RWPE1 (cell line): ENCODE measurements around the gene CCDC194.

ENCODE experiments used
- CTCF ChIA-PET: fragments of 350-600 bp; sonication (Branson Sonifier 250); formaldehyde crosslinking; extraction: SDS; loops from one replicate; lab custom pipeline; 2021; lab: Yijun Ruan, JAX
- POLR2A ChIA-PET: fragments of 400-600 bp; formaldehyde crosslinking; extraction: SDS; loops from one replicate; lab custom pipeline; 2020; ENCODE audit warnings: antibody characterized with exemption; ENCODE audit not compliant: low non-redundant PET; lab: Yijun Ruan, JAX
- DNase-seq: peaks from one replicate; pipeline ENCODE4 v3.0.0; 2012; ENCODE audit warnings: low spot score
- H3K27ac ChIP-seq: fragments of 450-650 bp; 2 replicates; pipeline ENCODE4 v1.5.1; 2017
- TF ChIP-seq, protein P1 (sequence below): fragments of 450-650 bp; conservative IDR thresholded peaks from 2 replicates; pipeline ENCODE4 v1.5.1; 2017; ENCODE audit warnings: low read depth, mild to moderate bottlenecking

Gene CCDC194

DNA sequence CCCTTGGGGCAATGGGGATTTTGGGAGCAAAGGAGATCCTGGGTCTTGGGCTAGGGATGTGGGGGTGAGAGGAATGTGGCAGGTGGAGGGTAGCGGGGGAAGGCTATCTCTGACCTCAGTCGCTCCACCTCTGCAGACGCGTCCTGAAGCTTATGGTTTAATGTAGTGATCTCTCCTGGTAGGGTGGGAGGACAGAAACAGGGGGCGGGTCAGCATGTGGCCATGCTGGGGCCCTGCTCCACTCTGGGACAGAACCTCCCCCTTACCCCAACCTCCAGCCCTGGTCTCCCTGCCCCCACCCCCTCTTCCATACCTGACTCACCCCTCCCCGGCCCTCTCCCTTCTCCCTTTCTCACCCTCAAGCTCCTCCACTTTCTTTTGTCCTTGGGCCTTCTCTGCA, 10.0 kb upstream of the CCDC194 start:
- ChIA-PET POLR2A (interaction anchor here (0.5 kb wide), 1 partner anchor 391 kb away, joined by 4 read pairs; the partner anchor contains the start of gene B3GNT3), CTCF (no interaction called here)
- peak overlapping the region; percentile 12; the same call in 1 of the 2 replicates for H3K27ac ChIP-seq
- TF ChIP-seq, protein P1, sequence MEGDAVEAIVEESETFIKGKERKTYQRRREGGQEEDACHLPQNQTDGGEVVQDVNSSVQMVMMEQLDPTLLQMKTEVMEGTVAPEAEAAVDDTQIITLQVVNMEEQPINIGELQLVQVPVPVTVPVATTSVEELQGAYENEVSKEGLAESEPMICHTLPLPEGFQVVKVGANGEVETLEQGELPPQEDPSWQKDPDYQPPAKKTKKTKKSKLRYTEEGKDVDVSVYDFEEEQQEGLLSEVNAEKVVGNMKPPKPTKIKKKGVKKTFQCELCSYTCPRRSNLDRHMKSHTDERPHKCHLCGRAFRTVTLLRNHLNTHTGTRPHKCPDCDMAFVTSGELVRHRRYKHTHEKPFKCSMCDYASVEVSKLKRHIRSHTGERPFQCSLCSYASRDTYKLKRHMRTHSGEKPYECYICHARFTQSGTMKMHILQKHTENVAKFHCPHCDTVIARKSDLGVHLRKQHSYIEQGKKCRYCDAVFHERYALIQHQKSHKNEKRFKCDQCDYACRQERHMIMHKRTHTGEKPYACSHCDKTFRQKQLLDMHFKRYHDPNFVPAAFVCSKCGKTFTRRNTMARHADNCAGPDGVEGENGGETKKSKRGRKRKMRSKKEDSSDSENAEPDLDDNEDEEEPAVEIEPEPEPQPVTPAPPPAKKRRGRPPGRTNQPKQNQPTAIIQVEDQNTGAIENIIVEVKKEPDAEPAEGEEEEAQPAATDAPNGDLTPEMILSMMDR = no peak
- no peak for DNase-seq

DNA sequence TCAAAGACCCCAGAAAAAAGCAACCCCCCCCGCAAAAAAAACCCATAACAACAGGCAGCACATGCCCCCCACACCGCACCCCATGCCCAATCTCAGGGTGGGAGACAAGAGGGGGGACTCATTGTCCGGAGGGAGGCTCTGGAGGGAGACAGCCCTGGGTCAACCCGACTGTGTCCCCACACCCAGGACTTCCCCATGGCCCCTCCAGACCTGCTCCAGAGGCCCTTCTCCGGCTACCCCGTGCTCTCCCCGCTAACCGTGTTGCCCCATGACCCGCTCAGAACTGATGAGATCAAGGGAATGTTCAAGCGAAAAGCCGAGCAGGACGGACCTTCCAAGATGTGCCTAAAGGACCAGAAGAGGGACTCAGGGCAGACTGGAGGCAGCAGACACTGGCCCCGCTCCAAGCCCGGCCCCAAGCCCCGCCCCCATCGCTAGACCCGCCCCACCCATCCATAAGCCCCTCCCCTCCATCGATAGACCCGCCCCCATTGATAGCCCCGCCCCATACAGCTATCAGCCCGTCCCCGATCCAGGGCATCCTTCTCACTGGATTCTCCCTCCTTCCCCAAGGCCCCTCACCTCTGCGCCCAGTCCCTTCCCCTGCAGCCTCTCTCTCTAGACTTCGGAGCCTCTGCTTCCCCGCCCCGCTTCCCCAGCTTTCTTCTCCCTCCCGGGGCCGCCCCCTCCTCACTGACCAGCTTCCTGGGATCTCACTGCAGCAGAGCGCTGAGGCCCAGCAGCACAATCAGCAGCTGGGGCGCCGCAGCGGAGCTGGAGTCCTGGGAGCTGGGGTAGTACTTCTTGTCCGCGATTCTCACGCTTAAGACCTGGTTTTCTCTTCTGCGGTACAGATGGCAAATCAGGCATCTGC, 9.2 kb upstream of the CCDC194 start:
- TF ChIP-seq, protein P1 = no peak
- peak; percentile 87 for DNase-seq
- ChIA-PET CTCF (interaction anchor here (0.6 to 0.7 kb wide), 3 partner anchors 54 to 154 kb away, joined by 3 to 5 read pairs (median 4); no protein-coding TSS in a partner anchor), POLR2A (interaction anchor here (0.5 kb wide), 1 partner anchor 392 kb away, joined by 4 read pairs; the partner anchor contains the start of gene B3GNT3)
- H3K27ac ChIP-seq = peak overlapping the region; percentile 12; the same call in 1 of the 2 replicates

DNA sequence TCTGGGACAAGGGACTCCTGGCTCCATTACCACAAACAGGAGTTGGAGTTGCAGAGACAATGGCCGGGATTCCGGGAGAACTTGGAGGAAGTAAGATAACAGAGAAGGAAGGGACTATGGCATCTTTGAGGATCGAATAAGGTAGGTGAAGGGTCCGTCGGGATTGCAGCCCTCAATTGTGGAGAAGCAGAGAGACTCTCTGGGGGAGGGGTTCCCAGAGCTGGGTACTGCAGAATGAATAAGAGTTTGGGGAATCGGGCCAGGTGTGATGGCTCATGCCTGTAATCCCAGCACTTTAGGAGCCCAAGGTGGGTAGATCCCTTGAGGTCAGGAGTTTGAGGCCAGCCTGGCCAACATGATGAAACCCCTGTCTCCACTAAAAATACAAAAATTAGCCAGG, 7.6 kb upstream of the CCDC194 start:
- TF ChIP-seq, protein P1 = no peak
- ChIA-PET CTCF (no interaction called here), POLR2A (no interaction called here)
- no peak for DNase-seq
- no peak overlapping the region for H3K27ac ChIP-seq

DNA sequence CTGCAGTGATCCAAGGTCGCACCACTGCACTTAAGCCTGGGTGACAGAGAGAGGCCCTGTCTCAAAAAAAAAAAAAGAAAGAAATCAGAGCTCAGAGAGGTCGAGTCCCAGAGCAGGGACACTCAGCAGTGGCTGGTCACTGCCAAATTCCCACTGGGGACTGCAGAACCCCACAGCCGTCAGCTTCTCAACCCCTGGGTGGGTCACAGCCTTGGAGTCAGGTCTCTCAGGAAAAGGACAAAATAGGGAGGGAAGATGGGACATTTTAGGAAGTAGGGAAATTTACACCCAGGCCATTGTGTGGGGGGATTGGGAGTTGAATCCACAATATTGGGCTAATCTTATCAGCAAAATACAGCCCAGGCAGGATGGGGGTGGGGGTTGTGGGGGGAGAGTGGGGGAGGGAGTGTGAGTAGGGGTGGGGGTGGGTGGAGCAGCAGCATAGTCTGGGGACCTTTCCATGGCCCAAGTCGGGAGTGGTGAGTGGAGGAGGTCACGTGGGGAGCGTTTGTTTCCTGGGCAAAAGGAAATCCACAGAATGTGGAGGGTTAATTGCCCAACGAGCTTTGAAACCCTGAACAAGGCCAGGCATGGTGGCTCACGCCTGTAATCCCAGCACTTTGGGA, 5.0 kb upstream of the CCDC194 start:
- DNase-seq = no peak
- ChIA-PET POLR2A (interaction anchor here (0.5 kb wide), 1 partner anchor 21 kb away, joined by 3 read pairs; the partner anchor contains the start of gene MVB12A), CTCF (interaction anchor here (1.7 kb wide), 1 partner anchor 67 kb away, joined by 5 read pairs; no protein-coding TSS in a partner anchor)
- TF ChIP-seq, protein P1 = no peak
- no peak overlapping the region for H3K27ac ChIP-seq

DNA sequence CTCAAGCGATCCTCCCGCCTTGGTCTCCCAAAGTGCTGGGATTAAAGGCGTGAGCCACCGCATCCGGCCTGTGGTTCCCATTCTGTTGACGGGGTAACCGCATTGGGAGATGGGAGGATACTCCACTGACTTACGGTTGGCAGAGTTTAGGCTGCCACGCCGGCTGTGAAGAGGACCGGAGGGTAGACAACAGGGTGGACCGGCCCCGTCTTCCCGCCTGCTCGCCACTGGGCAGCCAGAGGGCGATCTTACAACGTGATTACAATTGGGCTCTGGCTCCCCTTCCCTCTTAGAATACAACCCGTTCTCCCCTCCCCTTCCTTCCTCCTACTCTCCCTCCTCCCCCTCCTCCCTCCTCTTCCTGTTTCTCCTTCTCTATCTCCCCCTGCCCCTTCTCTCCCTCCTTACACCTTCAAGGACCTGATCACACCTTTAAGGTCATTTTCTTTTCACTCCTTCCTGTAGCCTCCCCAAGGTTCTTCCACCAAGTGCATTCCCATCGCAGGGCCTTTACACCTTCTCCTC, 957 bp upstream of the CCDC194 start:
- POLR2A ChIA-PET = interaction anchor here (0.7 kb wide), 2 partner anchors 25 to 94 kb away, joined by 3 to 5 read pairs; partner anchors contain the start of gene MVB12A
- peak; percentile 74 for DNase-seq
- H3K27ac ChIP-seq = 0 out of 2 replicates have a peak overlapping the region, but pooled peaks have one; percentile 8
- CTCF ChIA-PET = interaction anchor here (0.6 kb wide), 2 partner anchors 9 to 65 kb away, joined by 3 read pairs; no protein-coding TSS in a partner anchor
- TF ChIP-seq, protein P1 = peak; percentile 78
